GM12873 (cell line): ENCODE data around the gene OTOP3.

ENCODE experiments used
- CTCF ChIP-seq: IDR thresholded peaks from 2 replicates; pipeline ENCODE4 v1.5.1; 2012; ENCODE audit warnings: low read depth, mild to moderate bottlenecking, moderate library complexity, low read length, control low read depth; ENCODE audit not compliant: insufficient read depth; ENCODE audit errors: missing control alignments

The OTOP3 gene

GRCh38 chr17:74981318-74981978, 45.8 kb downstream of the OTOP3 start:
- TF ChIP-seq CTCF, result no peak

DNA sequence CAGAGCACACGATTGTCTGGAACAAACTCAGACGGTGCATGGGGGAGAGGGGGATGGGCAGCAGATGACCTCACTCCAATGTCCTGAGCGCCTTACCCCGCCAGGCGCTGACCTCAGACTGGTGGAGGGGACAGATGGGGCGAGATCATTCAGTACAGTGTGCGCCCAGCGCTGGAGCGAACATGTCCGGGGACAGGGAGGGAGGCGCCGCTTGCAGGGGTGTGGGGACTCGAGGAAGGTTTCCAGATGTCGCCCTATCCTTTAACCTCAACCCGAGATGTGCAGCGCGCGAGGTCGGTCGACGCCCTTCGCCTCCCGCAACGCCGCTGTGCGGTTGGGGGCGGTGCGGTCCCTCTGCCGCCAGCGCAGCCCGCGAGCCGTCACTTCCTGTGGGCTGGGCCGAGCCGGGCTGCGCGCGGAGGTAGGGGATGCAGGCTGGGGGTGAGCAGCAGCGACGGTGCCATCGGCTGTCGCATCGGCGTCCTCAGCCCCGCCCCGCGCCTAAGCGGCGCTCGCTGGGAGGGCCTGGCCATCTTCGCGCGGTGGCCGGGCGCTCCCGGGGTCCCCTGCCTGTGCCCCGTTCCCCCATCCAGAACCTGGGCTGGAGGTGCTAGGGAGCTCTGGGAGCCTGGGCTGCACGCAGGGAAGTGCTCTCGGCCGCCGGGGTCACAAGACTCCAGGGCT, 46.4 kb downstream of the OTOP3 start:
- TF ChIP-seq CTCF, result no peak

DNA sequence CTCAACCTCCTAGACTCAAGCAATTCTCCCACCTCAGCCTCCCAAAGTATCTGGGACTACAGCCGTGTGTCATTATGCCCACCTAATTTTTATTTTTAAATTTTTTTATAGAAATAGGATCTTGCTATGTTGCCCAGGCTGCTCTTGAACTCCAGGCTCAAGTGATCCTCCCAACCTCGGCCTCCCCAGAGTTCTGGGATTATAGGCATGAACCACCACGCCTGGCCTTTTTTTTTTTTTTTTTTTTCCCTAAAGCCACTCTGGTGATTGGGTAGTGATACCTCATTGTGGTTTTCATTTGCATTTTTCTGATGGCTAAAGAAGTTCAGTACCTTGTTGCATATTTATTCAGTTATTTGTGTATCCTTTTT, 50.5 kb downstream of the OTOP3 start:
- no peak for TF ChIP-seq CTCF

GRCh38 chr17:74987418-74987908, 51.8 kb downstream of the OTOP3 start, which contains the start of gene CDR2L:
Gene CDR2L, plus strand, starts transcription at chr17:74987632. Its CDS starts 412 bp downstream, at chr17:74988044.
- TF ChIP-seq CTCF, result no peak

DNA sequence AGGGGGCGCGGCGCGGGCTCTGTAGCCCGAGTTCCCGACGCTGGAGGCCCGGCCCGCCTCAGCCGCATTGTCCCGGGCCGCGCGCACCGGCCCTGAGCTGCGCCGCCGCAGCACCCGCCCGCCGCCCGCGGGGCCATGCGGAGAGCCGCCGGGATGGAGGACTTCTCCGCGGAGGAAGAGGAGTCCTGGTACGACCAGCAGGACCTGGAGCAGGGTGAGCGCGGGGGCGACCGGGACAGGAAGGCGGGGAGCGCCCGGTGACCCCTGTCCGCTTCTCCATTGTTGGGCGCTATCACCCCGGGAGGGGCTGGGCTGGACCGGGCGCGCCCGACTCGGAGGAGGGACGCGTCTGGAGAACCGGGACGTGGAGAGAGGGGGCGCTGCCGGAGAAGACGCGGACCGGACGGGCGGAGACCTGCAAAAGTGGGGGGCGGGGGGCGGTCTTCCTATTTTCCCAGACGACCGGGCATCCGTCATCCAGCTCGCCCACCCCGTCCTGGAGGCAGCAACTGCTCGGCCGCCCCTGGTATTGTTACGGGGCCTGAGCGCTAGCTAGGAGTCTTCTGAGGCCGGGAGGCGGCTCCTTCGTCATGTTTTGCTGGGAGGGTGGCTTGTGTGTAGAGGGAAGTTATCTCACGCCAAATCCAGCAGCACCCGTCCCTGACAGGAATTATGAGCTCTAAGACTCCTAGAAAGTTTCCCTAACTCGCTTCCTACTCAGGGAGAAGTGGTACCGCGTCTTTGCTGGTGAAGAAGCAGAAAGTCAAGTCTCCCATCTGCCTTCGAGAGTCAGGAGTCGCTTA, 52.4 kb downstream of the OTOP3 start:
- TF ChIP-seq CTCF, result no peak

GRCh38 chr17:74990581-74991105, 54.9 kb downstream of the OTOP3 start:
- no peak for TF ChIP-seq CTCF

GRCh38 chr17:74992223-74992622, 56.5 kb downstream of the OTOP3 start:
- no peak for TF ChIP-seq CTCF
